Breast epithelium (tissue), 4 donors: ENCODE data around the gene CTIF. TPM values are rescaled to one million over a fixed set of nuclear protein-coding genes. Genes with fewer than 3 reads are reported as not detected.

Experiments used
- DNase-seq, 2 donors: peaks; one replicate each; pipeline ENCODE4 v3.0.0-alpha.2; 2019; ENCODE audit warnings: low spot score in 2 of 2
- H3K27ac ChIP-seq, 2 donors: fragments of 200-600 bp; sonication (generic) in 1 of 2; one replicate each; pipeline ENCODE4 v1.5.1; 2016 to 2019; ENCODE audit warnings: mild to moderate bottlenecking in 1 of 2
- H3K27me3 ChIP-seq, 2 donors: fragments of 200-600 bp; sonication (generic) in 1 of 2; one replicate each; pipeline versions ENCODE4 v1.5.1 to v1.6.0; 2017 to 2019; ENCODE audit warnings: control low read depth in 1 of 2, mild to moderate bottlenecking in 1 of 2
- H3K36me3 ChIP-seq: fragments of 200-600 bp; one replicate; pipeline ENCODE4 v1.5.1; 2019
- H3K4me1 ChIP-seq, 2 donors: fragments of 200-600 bp; sonication (generic); one replicate each; pipeline ENCODE4 v1.5.1; 2016 to 2019; ENCODE audit warnings: control low read depth in 1 of 2
- H3K4me3 ChIP-seq, 3 donors: fragments of 200-600 bp; sonication (generic); 1 replicate in 2 of 3; 2 replicates in 1 of 3; pipeline ENCODE4 v1.5.1; 2016 to 2019; ENCODE audit warnings: mild to moderate bottlenecking in 3 of 3, moderate library complexity in 2 of 3
- H3K9me3 ChIP-seq, 2 donors: fragments of 200-600 bp; sonication (generic) in 1 of 2; one replicate each; pipeline ENCODE4 v1.5.1; 2016 to 2019; ENCODE audit warnings: control low read depth in 1 of 2
- CTCF ChIP-seq, 3 donors: fragments of 450-650 bp; IDR thresholded peaks; one replicate each; pipeline ENCODE4 v1.5.1; 2016 to 2017; ENCODE audit warnings: antibody characterized with exemption in 3 of 3, mild to moderate bottlenecking in 3 of 3, moderate library complexity in 3 of 3
- POLR2A ChIP-seq: fragments of 450-650 bp; IDR thresholded peaks from one replicate; pipeline ENCODE4 v1.6.1; 2016; ENCODE audit warnings: antibody characterized with exemption, mild to moderate bottlenecking, moderate library complexity
- POLR2AphosphoS5 ChIP-seq, 3 donors: sonication (generic); formaldehyde crosslinking; IDR thresholded peaks; one replicate each; pipeline ENCODE4 v1.6.1; 2017; ENCODE audit warnings: antibody characterized with exemption in 3 of 3
- intact Hi-C: fragments of 100-400 bp; cut with DNase I; formaldehyde crosslinking; loops from one replicate; pipeline ENCODE4 v1.15.1; 2023; ENCODE audit warnings: low total_unique reads
- total RNA-seq, 3 donors: library from RNA; depleted of rRNA; stranded (reverse); fragments of >200 nt; gene quantifications; one replicate each; pipeline ENCODE4 v1.1.0, GENCODE V29; 2016

CTIF gene
- total RNA-seq, 3 donors from 2014 or later, result 28.8 to 78.9 (median 32.6) TPM

GRCh38 chr18:48813833-48814489 lies 275.1 kb downstream of the CTIF start:
- no peaks in the 10 kb centered on the region for H3K36me3 ChIP-seq
- intact Hi-C loops, result no loop called here
- H3K4me1 ChIP-seq, result no peaks in the 10 kb centered on the region
- TF ChIP-seq CTCF (IDR thresholded peaks at IDR 0.05) (no peak), POLR2AphosphoS5 (IDR thresholded peaks at IDR 0.05) (no peak), POLR2A (no peak)
- H3K27me3 ChIP-seq, result no peaks in the 10 kb centered on the region
- H3K9me3 ChIP-seq, result no peaks in the 10 kb centered on the region
- no peak overlapping the region for H3K4me3 ChIP-seq
- peak in 1 of 2 donors; percentile 15 for DNase-seq
- no peak overlapping the region for H3K27ac ChIP-seq

- TF ChIP-seq POLR2A, result no peak
- TF ChIP-seq POLR2AphosphoS5 (IDR thresholded peaks at IDR 0.05), result no peak
- no peak for TF ChIP-seq CTCF (IDR thresholded peaks at IDR 0.05)
- Histone ChIP-seq H3K4me3 (no peak overlapping the region), H3K36me3 (no peaks in the 10 kb centered on the region), H3K4me1 (no peaks in the 10 kb centered on the region), H3K27ac (no peak overlapping the region), H3K9me3 (no peaks in the 10 kb centered on the region), H3K27me3 (no peaks in the 10 kb centered on the region)
- intact Hi-C loops, result no loop called here
- DNase-seq, result peak in 1 of 2 donors; percentile 12
Observed at GRCh38 chr18:48814490-48815178, 275.8 kb downstream of the CTIF start.

- no peak for DNase-seq
- no peaks in the 10 kb centered on the region for H3K36me3 ChIP-seq
- H3K27me3 ChIP-seq, result no peaks in the 10 kb centered on the region
- no peaks in the 10 kb centered on the region for H3K9me3 ChIP-seq
- no peaks in the 10 kb centered on the region for H3K4me1 ChIP-seq
- H3K4me3 ChIP-seq, result no peak overlapping the region
- intact Hi-C loops, result no loop called here
- H3K27ac ChIP-seq, result no peak overlapping the region
- TF ChIP-seq POLR2AphosphoS5 (IDR thresholded peaks at IDR 0.05) (no peak), CTCF (IDR thresholded peaks at IDR 0.05) (no peak), POLR2A (no peak)
Observed at GRCh38 chr18:48815179-48815515, 276.3 kb downstream of the CTIF start.

- TF ChIP-seq POLR2A (no peak), POLR2AphosphoS5 (IDR thresholded peaks at IDR 0.05) (no peak), CTCF (IDR thresholded peaks at IDR 0.05) (no peak)
- intact Hi-C loops, result no loop called here
Observed at GRCh38 chr18:48815581-48816324, 276.9 kb downstream of the CTIF start.

GRCh38 chr18:48816554-48816953 lies 277.7 kb downstream of the CTIF start:
- H3K36me3 ChIP-seq, result no peaks in the 10 kb centered on the region
- TF ChIP-seq CTCF (IDR thresholded peaks at IDR 0.05) (no peak), POLR2AphosphoS5 (IDR thresholded peaks at IDR 0.05) (no peak), POLR2A (no peak)
- H3K27ac ChIP-seq, result no peak overlapping the region
- no peak overlapping the region for H3K4me3 ChIP-seq
- H3K9me3 ChIP-seq, result no peaks in the 10 kb centered on the region
- intact Hi-C loops, result no loop called here
- H3K27me3 ChIP-seq, result no peaks in the 10 kb centered on the region
- DNase-seq, result peak in 1 of 2 donors; percentile 5
- no peaks in the 10 kb centered on the region for H3K4me1 ChIP-seq

More at GRCh38 chr18:48815581-48816324, 276.9 kb downstream of the CTIF start:
- H3K4me3 ChIP-seq, result no peak overlapping the region
- H3K36me3 ChIP-seq, result no peaks in the 10 kb centered on the region
- H3K27me3 ChIP-seq, result no peaks in the 10 kb centered on the region
- no peak for DNase-seq
- no peak overlapping the region for H3K27ac ChIP-seq
- no peaks in the 10 kb centered on the region for H3K4me1 ChIP-seq
- no peaks in the 10 kb centered on the region for H3K9me3 ChIP-seq
